ENCODE measurements around the gene GNPTAB.
"Not testable (repeated sequence)": the region's sequence is repeated elsewhere in the genome, so short reads cannot be mapped to it uniquely, and the experiment has no call there.

GNPTAB gene

GRCh38 chr12:101767537-101767936 lies 63.2 kb downstream of the GNPTAB start:
- DNase-seq = no peak

- no peak for DNase-seq
Measured at GRCh38 chr12:101764051-101764792, 66.5 kb downstream of the GNPTAB start.

GRCh38 chr12:101763246-101763931 lies 67.4 kb downstream of the GNPTAB start:
- no peak for DNase-seq

- DNase-seq = no peak
Measured at GRCh38 chr12:101761781-101762180, 69.0 kb downstream of the GNPTAB start.

GRCh38 chr12:101761350-101761749 lies 69.4 kb downstream of the GNPTAB start:
- DNase-seq = no peak

- no peak for DNase-seq
Measured at GRCh38 chr12:101759396-101760047, 71.2 kb downstream of the GNPTAB start.

GRCh38 chr12:101750152-101750551 lies 80.6 kb downstream of the GNPTAB start:
- no peak for DNase-seq

GRCh38 chr12:101749657-101750056 lies 81.1 kb downstream of the GNPTAB start:
- DNase-seq = no peak

- DNase-seq = no peak
Measured at GRCh38 chr12:101748907-101749306, 81.9 kb downstream of the GNPTAB start.

- no peak for DNase-seq
Measured at GRCh38 chr12:101747697-101748096, 83.1 kb downstream of the GNPTAB start.

- DNase-seq = no peak
Measured at GRCh38 chr12:101746661-101747060, 84.1 kb downstream of the GNPTAB start.

GRCh38 chr12:101746196-101746595 lies 84.6 kb downstream of the GNPTAB start:
- DNase-seq = no peak

- no peak for DNase-seq
Measured at GRCh38 chr12:101745481-101745880, 85.3 kb downstream of the GNPTAB start.

GRCh38 chr12:101743724-101744472 lies 86.9 kb downstream of the GNPTAB start:
- no peak for DNase-seq

GRCh38 chr12:101743242-101743641 lies 87.5 kb downstream of the GNPTAB start:
- DNase-seq = no peak

GRCh38 chr12:101740980-101741379 lies 89.8 kb downstream of the GNPTAB start:
- no peak for DNase-seq

- no peak for DNase-seq
Measured at GRCh38 chr12:101740566-101740965, 90.2 kb downstream of the GNPTAB start.

- DNase-seq = no peak
Measured at GRCh38 chr12:101738920-101739665, 91.7 kb downstream of the GNPTAB start, which contains the start of gene SYCP3. Gene SYCP3, minus strand, starts transcription at chr12:101739462. Its CDS starts 1,527 bp downstream, at chr12:101737935.

- no peak for DNase-seq
Measured at GRCh38 chr12:101737476-101737875, 93.3 kb downstream of the GNPTAB start.

- DNase-seq = not testable (repeated sequence)
Measured at GRCh38 chr12:101734482-101734881, 96.3 kb downstream of the GNPTAB start.

GRCh38 chr12:101733166-101733565 lies 97.6 kb downstream of the GNPTAB start:
- DNase-seq = no peak

- no peak for DNase-seq
Measured at GRCh38 chr12:101732318-101732717, 98.4 kb downstream of the GNPTAB start.
